GM21786 (cell line): ENCODE data around the gene CHTOP.

Experiments used
- ATAC-seq: cut with Tn5 transposase; IDR thresholded peaks from one replicate; pipeline ENCODE4 v1.9.1; 2021; ENCODE audit not compliant: unreplicated experiment

The CHTOP gene

GRCh38 chr1:153612755-153613331 is 21.0 kb upstream of the CHTOP start, which contains the start of gene S100A16:
TSS of gene S100A16 (minus strand) at chr1:153613137. CDS start at chr1:153608151, 4,986 bp downstream.
- ATAC-seq = no peak

DNA sequence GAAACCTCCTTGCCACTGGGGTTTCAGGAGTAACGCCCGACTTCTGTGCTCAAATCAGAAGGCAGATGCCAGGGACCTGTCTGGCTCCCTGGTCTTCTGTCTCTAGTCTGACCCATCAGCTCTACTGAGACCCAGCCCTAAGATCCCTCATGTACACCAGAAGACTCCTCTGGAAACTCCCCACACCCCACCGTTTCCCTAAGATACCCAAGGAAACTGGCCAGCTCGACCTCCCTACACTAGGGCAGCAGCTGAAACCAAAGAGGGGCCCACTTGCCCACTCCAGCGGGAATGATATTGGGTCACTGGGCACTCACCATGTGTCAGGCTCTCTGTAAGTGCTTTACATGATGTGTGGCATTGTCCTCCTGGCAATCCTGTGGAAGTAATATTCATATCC is 20.5 kb upstream of the CHTOP start:
- no peak for ATAC-seq

- ATAC-seq = no peak
Observed at GRCh38 chr1:153614189-153614900, 19.5 kb upstream of the CHTOP start.

- no peak for ATAC-seq
Observed at GRCh38 chr1:153614906-153615305, 19.0 kb upstream of the CHTOP start.

GRCh38 chr1:153615406-153615805 is 18.5 kb upstream of the CHTOP start:
- no peak for ATAC-seq

DNA sequence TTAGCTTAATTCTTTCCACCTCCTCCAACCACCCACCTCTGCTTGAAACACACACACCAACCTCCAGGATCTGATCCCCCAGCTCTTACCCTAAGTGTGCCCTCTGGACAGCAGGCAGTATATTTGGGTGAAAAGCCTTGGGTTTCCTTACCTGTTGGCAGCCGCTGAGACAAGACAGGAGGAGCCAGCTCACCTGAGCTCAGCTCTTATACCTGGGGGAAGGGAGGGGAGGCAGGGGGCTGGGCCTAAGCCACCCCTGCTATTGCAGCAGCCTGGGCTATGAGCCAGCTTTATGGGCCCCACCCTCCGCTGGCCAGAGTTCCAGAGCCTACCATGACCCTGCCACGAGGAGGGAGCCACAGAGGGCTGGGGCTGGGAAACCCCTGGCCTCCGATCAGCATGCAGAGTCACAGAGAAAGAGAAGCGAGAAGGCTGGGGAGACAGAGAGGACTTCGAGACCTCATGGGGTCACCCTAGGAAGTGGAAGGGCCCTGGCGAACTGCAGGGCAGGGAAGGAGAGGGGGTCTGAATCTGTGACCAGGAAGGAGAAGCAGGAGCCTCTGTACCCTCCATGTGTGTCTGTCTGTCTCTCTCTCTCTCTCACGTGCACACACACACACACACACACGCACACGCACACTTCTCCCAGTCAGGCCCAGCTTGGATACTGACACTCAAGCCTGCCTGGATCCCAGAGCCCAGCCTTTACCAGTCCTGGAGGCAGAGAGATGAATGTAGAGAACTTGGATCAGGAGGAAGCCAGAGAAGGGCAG is 17.5 kb upstream of the CHTOP start, which contains the start of gene S100A14:
Gene S100A14 (minus strand): TSS at position 182 of the 773 bp plus-strand sequence. CDS start 467 bp downstream, outside the sequence.
- no peak for ATAC-seq

DNA sequence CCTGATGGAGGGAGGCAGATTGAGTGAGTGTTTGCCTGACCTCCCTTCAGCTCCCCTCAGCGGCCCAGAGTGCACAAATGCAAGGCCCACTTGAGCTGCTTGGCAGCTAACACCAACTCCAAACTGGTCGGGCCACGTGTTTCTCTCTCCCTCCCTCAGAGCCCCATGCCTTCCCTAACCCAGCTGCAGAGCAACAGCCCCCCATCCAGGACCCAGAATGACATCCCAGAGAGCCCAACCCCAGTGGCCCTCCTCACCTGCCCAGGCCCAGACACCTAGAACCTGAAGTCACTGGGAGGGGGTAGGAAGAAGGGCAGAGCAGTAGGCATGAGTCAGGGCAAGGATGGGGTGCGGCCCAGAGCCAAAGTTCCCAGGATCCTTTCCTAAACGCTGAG is 17.0 kb upstream of the CHTOP start:
- ATAC-seq = no peak

- no peak for ATAC-seq
Observed at GRCh38 chr1:153617663-153618062, 16.2 kb upstream of the CHTOP start.

- ATAC-seq = no peak
Observed at GRCh38 chr1:153619171-153619570, 14.7 kb upstream of the CHTOP start.

DNA sequence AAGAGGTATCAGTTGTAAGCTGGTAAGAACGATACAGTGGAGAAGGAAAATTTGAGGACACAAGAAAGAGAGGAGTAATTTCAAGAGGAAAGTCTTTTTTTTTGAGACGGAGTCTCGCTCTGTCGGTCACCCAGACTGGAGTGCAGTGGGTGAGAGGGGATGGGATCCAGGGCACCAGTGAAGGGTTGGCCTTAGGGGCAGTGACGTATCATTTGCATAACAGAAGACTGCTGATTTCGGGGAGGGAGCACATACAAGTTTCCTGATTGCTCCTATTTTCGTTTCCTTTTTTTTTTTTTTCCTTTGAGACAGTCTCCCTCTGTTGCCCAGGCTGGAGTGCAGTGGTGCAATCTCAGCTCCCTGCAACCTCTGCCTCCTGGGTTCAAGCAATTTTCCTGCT is 10.8 kb upstream of the CHTOP start:
- no peak for ATAC-seq

GRCh38 chr1:153624965-153625611 is 8.8 kb upstream of the CHTOP start:
- ATAC-seq = no peak

DNA sequence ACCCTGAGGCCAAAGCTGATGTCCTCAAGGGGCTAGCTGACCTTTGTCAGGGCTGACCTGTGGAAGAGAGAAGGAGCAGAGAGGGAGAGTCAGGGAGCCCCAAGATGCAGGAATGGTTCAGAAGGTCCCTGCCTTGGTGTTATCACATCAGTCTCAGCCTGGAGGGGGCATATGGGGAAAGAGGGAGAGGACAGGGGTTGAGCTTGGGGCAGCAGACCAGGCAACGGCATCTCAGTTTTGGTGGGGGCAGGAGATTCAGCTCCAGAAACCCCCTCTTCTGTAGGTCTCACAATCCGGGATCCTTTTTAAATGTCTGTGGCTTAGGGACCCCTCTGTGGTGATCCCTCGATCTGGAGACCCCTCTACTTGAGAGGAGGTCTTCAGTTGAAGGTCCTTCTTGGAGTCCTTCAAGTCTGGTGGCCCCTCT is 7.4 kb upstream of the CHTOP start:
- no peak for ATAC-seq

DNA sequence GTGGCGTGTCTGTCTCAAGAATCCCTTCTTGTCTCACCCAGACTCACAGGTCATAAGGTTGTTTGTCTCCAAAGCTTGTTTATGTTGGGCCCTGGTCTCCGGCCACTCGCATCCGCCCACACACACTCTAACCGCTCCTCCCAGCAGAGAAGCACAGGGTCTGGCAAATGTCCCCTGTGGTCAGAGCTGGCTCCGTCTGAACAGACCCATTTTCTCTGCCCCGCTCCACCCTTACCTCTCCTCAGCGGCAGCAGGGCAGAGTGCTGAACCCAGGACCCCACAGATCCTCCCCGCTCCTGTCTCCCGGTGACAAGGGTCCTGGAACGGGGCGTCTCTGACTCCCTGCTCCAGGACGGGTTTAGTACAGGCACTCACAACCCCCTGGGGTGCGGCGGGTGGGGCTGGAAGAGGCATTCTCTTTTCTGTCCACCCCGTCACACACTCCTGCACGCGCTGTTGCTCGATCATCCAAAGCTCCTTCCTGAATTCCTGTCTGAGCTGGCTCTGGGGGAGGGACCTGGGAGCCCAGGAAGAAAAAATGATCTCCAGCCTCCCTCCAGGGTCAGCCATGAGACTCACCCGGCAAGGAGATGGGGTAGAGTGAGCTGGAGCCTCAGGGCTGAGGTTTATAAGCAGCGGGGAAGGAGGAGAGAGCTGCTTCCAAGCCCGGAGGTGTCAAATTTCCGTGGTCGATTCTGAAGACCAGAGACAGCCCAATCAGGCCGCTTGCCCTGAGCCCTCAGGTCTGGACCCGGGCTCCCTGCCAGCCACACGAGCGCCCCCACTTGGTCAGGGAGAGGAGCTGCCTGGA is 6.8 kb upstream of the CHTOP start, which contains the start of gene S100A13:
Gene S100A13 (minus strand): TSS at position 602 of the 811 bp plus-strand sequence. CDS start 1,033 bp downstream, outside the sequence.
- no peak for ATAC-seq

- no peak for ATAC-seq
Observed at GRCh38 chr1:153627715-153628626, 5.9 kb upstream of the CHTOP start, which contains the start of gene S100A1. TSS of gene S100A1 (plus strand) at chr1:153628434. CDS start at chr1:153630522, 2,088 bp downstream.

DNA sequence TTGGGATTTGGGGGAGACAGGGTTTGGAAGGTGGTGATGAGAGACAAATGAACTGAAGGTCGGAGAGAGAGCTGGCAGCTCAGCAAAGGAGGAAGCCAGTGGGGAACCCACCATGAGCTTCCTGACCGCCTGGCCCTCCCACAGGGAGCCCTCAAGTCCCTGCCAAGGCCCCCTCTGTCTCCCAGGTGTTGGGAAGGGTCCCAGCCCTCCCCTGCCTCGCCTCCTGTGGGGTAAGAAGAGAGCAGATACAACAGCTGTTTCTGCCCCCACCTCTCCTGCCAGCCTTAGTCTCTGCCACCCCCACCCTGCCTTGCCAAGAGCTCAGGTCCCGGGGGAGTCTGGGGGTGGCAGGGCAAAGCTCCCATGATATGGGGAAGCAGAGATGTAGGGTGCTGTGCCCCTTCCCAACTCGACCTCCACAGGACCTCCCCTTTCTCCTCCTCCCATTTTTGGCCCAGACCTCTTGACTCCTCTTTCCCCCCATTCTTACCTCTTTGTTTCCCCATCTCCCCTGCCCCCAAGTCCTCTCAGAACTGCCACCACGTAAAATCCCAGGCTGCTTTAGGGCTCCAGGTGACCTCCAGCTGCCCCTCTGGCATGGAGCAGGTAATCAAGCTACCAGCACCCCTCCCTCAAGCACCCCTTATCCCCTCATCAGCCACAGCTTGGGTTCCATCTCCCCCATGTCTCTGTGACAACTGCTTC is 5.1 kb upstream of the CHTOP start:
- ATAC-seq = no peak

- no peak for ATAC-seq
Observed at GRCh38 chr1:153629343-153629665, 4.6 kb upstream of the CHTOP start.

DNA sequence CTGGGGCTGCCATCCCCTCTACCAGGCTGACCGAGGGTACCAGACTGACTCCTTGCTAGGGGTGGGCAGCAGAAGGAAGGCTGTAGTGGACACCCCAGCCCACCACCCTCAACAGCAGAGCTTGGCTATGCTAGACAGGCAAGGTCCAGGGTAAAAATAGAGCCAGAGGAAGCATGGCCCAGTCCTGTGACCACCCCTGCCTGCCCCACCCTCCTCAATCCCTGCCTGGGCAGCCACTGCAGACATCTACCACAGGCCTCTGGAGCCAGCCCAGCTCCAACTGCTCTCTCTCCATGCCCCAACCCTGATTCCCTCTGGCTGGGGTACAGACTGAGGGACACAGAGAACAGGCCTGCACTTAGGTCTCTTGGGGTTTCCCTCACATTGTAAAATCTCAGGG is 3.9 kb upstream of the CHTOP start:
- no peak for ATAC-seq

DNA sequence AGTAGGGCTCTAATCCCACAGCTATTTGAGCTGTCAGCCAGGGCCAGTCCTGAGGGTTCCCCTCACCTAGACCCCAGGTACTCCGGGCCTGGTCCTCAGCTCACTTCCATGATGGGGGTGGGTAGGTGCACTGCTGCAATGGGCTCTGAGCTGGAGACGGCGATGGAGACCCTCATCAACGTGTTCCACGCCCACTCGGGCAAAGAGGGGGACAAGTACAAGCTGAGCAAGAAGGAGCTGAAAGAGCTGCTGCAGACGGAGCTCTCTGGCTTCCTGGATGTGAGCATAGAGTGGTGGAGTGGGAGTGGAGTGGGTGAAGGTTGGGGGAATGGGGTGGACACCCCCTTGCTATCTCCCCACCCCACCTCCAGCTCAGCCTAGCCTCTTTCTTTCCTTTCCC is 3.5 kb upstream of the CHTOP start:
- ATAC-seq = no peak
